DOHH2 (cell line): ENCODE measurements around the gene HAPLN2.
A peak's percentile ranks its signal among the peaks of the same experiment; 100 is the strongest.

Experiments
- H3F3A ChIP-seq: fragments of 200-600 bp; sonication (generic), shearing (Covaris generic); 2 replicates; pipeline ENCODE4 v1.6.0; 2016; ENCODE audit warnings: antibody characterized with exemption, mild to moderate bottlenecking; ENCODE audit not compliant: control insufficient read depth, insufficient read depth
- H3K27ac ChIP-seq: fragments of 200-600 bp; sonication (generic); 2 replicates; pipeline ENCODE4 v1.5.1; 2014; ENCODE audit warnings: low read depth, mild to moderate bottlenecking, low read length, moderate library complexity
- H3K27me3 ChIP-seq: fragments of 200-600 bp; sonication (generic); 2 replicates; pipeline ENCODE4 v1.6.1; 2014; ENCODE audit warnings: mild to moderate bottlenecking, low read length, mixed read lengths; ENCODE audit not compliant: control insufficient read depth
- H3K36me3 ChIP-seq: fragments of 200-600 bp; sonication (generic); 2 replicates; pipeline ENCODE4 v1.6.1; 2014; ENCODE audit warnings: mild to moderate bottlenecking, low read length, moderate library complexity, mixed read lengths; ENCODE audit not compliant: control insufficient read depth
- H3K4me1 ChIP-seq: fragments of 200-600 bp; sonication (generic); 2 replicates; pipeline ENCODE4 v1.6.1; 2014; ENCODE audit warnings: mild to moderate bottlenecking, low read length, mixed read lengths; ENCODE audit not compliant: control insufficient read depth
- H3K4me2 ChIP-seq: fragments of 200-600 bp; sonication (generic); 2 replicates; pipeline ENCODE4 v1.6.0; 2014; ENCODE audit warnings: mild to moderate bottlenecking, low read length, moderate library complexity
- H3K4me3 ChIP-seq: fragments of 200-600 bp; sonication (generic); 2 replicates; pipeline ENCODE4 v1.5.1; 2014; ENCODE audit warnings: mild to moderate bottlenecking, low read length, mixed read lengths
- H3K79me2 ChIP-seq: fragments of 200-600 bp; sonication (generic); 2 replicates; pipeline ENCODE4 v1.6.1; 2014; ENCODE audit warnings: mild to moderate bottlenecking, low read length, mixed read lengths; ENCODE audit not compliant: control insufficient read depth
- H3K9me2 ChIP-seq: fragments of 200-600 bp; sonication (generic); replicated peaks from 2 replicates; pipeline ENCODE4 v1.6.1; 2014; ENCODE audit warnings: mild to moderate bottlenecking, low read length, mixed read lengths; ENCODE audit not compliant: control insufficient read depth
- H3K9me3 ChIP-seq: fragments of 200-600 bp; sonication (generic); 2 replicates; pipeline ENCODE4 v1.6.1; 2014; ENCODE audit warnings: antibody characterized with exemption, low read length, mixed read lengths; ENCODE audit not compliant: control insufficient read depth, insufficient read depth
- H4K20me1 ChIP-seq: fragments of 200-600 bp; sonication (generic); 2 replicates; pipeline ENCODE4 v1.6.0; 2014; ENCODE audit warnings: low read depth, mild to moderate bottlenecking, antibody characterized with exemption, low read length, moderate library complexity; ENCODE audit not compliant: control insufficient read depth, insufficient read depth
- CTCF ChIP-seq: fragments of 200-600 bp; sonication (generic); IDR thresholded peaks from one replicate; pipeline ENCODE4 v1.5.1; 2014; ENCODE audit warnings: antibody characterized with exemption, mild to moderate bottlenecking, low read depth, low read length; ENCODE audit not compliant: poor library complexity, severe bottlenecking
- EZH2phosphoT487 ChIP-seq: fragments of 200-600 bp; sonication (generic); IDR thresholded peaks from 2 replicates; pipeline ENCODE4 v1.6.1; 2017; ENCODE audit warnings: borderline replicate concordance, mild to moderate bottlenecking, antibody characterized with exemption, low read length, moderate library complexity, mixed read lengths

The HAPLN2 gene

GRCh38 chr1:156592158-156592909 is 26.9 kb upstream of the HAPLN2 start:
- TF ChIP-seq EZH2phosphoT487: no peak
- TF ChIP-seq CTCF: no peak
- peak overlapping the region; percentile 54 for H3K27ac ChIP-seq
- H3K9me2 ChIP-seq: no peaks in the 10 kb centered on the region
- peak overlapping the region; percentile 93 for H3K4me2 ChIP-seq
- H3K4me1 ChIP-seq: peaks cover 26% of the 10 kb centered on the region
- no peaks in the 10 kb centered on the region for H3K9me3 ChIP-seq
- H3K27me3 ChIP-seq: no peaks in the 10 kb centered on the region
- H4K20me1 ChIP-seq: no peaks in the 10 kb centered on the region
- H3K4me3 ChIP-seq: peak overlapping the region; percentile 95
- peaks cover 57% of the 10 kb centered on the region for H3K36me3 ChIP-seq
- H3K79me2 ChIP-seq: peaks cover 26% of the 10 kb centered on the region
- H3F3A ChIP-seq: peaks cover 43% of the 10 kb centered on the region

- peaks cover 31% of the 10 kb centered on the region for H3K79me2 ChIP-seq
- H4K20me1 ChIP-seq: no peaks in the 10 kb centered on the region
- H3K4me2 ChIP-seq: peak overlapping the region; percentile 93
- H3K4me1 ChIP-seq: peaks cover 26% of the 10 kb centered on the region
- no peaks in the 10 kb centered on the region for H3K9me2 ChIP-seq
- H3K9me3 ChIP-seq: no peaks in the 10 kb centered on the region
- 0 out of 2 replicates have a peak overlapping the region, but pooled peaks have one; percentile 54 for H3K27ac ChIP-seq
- no peaks in the 10 kb centered on the region for H3K27me3 ChIP-seq
- peaks cover 64% of the 10 kb centered on the region for H3K36me3 ChIP-seq
- H3K4me3 ChIP-seq: peak overlapping the region; percentile 95
- TF ChIP-seq CTCF (no peak), EZH2phosphoT487 (no peak)
- peaks cover 43% of the 10 kb centered on the region for H3F3A ChIP-seq
These were observed 26.1 kb upstream of the HAPLN2 start for GRCh38 chr1:156592910-156593660.

- Histone ChIP-seq H4K20me1 (no peaks in the 10 kb centered on the region), H3K4me3 (no peak overlapping the region), H3K27ac (no peak overlapping the region)
These were observed 25.6 kb upstream of the HAPLN2 start for GRCh38 chr1:156593661-156593989.

More at GRCh38 chr1:156593661-156593989, 25.6 kb upstream of the HAPLN2 start:
- Histone ChIP-seq H3K9me2 (no peaks in the 10 kb centered on the region), H3K9me3 (no peaks in the 10 kb centered on the region), H3K4me1 (peaks cover 26% of the 10 kb centered on the region), H3K27me3 (no peaks in the 10 kb centered on the region), H3K79me2 (peaks cover 36% of the 10 kb centered on the region), H3K4me2 (0 out of 2 replicates have a peak overlapping the region, but pooled peaks have one; percentile 93), H3F3A (peaks cover 43% of the 10 kb centered on the region), H3K36me3 (peaks cover 70% of the 10 kb centered on the region)
- TF ChIP-seq EZH2phosphoT487: no peak
- TF ChIP-seq CTCF: no peak
